ENCODE data around the gene ZBTB20.

The ZBTB20 gene

DNA sequence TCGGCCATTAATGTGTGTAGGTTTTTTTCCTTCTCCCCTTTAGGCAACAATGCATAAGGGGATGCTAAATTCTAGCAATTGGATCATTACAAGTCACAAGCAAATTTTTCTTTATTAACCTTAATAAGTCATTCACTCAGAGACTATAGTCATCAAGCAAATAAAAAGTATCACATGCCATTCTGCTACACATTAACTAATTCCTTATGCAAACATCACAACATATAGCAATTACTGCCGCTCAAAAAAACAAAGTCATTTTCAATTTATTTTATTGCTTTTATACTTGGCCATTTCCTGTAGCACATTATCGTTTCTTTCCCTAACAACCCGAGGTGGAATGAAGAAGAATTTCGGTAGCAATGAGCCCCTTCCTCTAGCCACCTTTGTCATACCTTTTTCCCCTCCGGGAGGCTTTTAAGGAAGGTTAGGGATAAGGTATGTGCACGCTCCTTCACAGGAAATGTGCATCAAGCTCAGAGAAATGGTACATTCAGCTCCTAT lies 432.1 kb downstream of the ZBTB20 start (continued):
- TF ChIP-seq BACH2 (CRISPR knock-in tag; IDR thresholded peaks at IDR 0.05; ENCODE audit: borderline replicate concordance) (no peak), ZC3H10 (CRISPR knock-in tag; IDR thresholded peaks at IDR 0.05) (no peak), ZFP3 (CRISPR knock-in tag; IDR thresholded peaks at IDR 0.05) (no peak), SNAI2 (CRISPR knock-in tag; IDR thresholded peaks at IDR 0.05) (no peak), GLIS3 (CRISPR knock-in tag; IDR thresholded peaks at IDR 0.05) (no peak), CSDC2 (CRISPR knock-in tag; IDR thresholded peaks at IDR 0.05) (no peak), ARNTL (CRISPR knock-in tag; IDR thresholded peaks at IDR 0.05; ENCODE audit: borderline replicate concordance, low read depth) (no peak), ZNF565 (CRISPR knock-in tag; conservative IDR thresholded peaks at IDR 0.05; ENCODE audit: low read depth) (no peak)
- TF ChIP-seq, protein P1, sequence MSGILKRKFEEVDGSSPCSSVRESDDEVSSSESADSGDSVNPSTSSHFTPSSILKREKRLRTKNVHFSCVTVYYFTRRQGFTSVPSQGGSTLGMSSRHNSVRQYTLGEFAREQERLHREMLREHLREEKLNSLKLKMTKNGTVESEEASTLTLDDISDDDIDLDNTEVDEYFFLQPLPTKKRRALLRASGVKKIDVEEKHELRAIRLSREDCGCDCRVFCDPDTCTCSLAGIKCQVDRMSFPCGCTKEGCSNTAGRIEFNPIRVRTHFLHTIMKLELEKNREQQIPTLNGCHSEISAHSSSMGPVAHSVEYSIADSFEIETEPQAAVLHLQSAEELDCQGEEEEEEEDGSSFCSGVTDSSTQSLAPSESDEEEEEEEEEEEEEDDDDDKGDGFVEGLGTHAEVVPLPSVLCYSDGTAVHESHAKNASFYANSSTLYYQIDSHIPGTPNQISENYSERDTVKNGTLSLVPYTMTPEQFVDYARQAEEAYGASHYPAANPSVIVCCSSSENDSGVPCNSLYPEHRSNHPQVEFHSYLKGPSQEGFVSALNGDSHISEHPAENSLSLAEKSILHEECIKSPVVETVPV (CRISPR knock-in tag; IDR thresholded peaks at IDR 0.05) = no peak
- TF ChIP-seq, protein P2, sequence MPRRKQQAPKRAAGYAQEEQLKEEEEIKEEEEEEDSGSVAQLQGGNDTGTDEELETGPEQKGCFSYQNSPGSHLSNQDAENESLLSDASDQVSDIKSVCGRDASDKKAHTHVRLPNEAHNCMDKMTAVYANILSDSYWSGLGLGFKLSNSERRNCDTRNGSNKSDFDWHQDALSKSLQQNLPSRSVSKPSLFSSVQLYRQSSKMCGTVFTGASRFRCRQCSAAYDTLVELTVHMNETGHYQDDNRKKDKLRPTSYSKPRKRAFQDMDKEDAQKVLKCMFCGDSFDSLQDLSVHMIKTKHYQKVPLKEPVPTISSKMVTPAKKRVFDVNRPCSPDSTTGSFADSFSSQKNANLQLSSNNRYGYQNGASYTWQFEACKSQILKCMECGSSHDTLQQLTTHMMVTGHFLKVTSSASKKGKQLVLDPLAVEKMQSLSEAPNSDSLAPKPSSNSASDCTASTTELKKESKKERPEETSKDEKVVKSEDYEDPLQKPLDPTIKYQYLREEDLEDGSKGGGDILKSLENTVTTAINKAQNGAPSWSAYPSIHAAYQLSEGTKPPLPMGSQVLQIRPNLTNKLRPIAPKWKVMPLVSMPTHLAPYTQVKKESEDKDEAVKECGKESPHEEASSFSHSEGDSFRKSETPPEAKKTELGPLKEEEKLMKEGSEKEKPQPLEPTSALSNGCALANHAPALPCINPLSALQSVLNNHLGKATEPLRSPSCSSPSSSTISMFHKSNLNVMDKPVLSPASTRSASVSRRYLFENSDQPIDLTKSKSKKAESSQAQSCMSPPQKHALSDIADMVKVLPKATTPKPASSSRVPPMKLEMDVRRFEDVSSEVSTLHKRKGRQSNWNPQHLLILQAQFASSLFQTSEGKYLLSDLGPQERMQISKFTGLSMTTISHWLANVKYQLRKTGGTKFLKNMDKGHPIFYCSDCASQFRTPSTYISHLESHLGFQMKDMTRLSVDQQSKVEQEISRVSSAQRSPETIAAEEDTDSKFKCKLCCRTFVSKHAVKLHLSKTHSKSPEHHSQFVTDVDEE (CRISPR knock-in tag; IDR thresholded peaks at IDR 0.05) = no peak

DNA sequence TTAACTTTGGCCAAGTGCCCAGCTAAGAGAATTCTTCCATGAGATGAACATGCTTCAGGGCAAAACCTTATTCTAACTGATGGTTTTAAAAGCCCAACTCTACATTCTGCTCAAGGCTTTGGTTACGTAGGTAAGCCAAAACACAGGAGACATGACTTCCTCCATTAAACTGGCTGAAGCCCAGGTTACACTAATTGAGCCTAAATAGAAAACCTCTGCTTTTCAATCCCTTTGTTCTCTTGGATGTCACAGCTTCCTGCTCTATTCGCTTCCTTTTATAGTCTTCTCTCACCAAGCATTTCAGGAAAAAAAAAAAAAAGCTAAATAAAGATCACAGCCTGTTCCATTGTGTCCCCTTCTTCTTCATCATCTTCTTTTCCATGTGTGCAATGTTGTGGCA lies 432.9 kb downstream of the ZBTB20 start:
- TF ChIP-seq SNAI2 (CRISPR knock-in tag; IDR thresholded peaks at IDR 0.05) (no peak), PPARA (CRISPR knock-in tag; IDR thresholded peaks at IDR 0.05; ENCODE audit: borderline replicate concordance) (no peak), ZFP30 (CRISPR knock-in tag; IDR thresholded peaks at IDR 0.05) (no peak), TCF4 (CRISPR knock-in tag; IDR thresholded peaks at IDR 0.05; ENCODE audit: borderline replicate concordance) (no peak), ZFP3 (CRISPR knock-in tag; IDR thresholded peaks at IDR 0.05) (no peak), ZC3H10 (CRISPR knock-in tag; IDR thresholded peaks at IDR 0.05) (no peak), RARB (CRISPR knock-in tag; IDR thresholded peaks at IDR 0.05) (no peak), ISL1 (CRISPR knock-in tag; IDR thresholded peaks at IDR 0.05) (no peak), ZNF70 (CRISPR knock-in tag; IDR thresholded peaks at IDR 0.05) (no peak), BACH2 (CRISPR knock-in tag; IDR thresholded peaks at IDR 0.05; ENCODE audit: borderline replicate concordance) (no peak), ARNTL (CRISPR knock-in tag; IDR thresholded peaks at IDR 0.05; ENCODE audit: borderline replicate concordance, low read depth) (no peak), CSDC2 (CRISPR knock-in tag; IDR thresholded peaks at IDR 0.05) (no peak), TOX (CRISPR knock-in tag; IDR thresholded peaks at IDR 0.05; ENCODE audit: borderline replicate concordance) (no peak), OSR1 (CRISPR knock-in tag; IDR thresholded peaks at IDR 0.05) (no peak)
- TF ChIP-seq, protein P3, sequence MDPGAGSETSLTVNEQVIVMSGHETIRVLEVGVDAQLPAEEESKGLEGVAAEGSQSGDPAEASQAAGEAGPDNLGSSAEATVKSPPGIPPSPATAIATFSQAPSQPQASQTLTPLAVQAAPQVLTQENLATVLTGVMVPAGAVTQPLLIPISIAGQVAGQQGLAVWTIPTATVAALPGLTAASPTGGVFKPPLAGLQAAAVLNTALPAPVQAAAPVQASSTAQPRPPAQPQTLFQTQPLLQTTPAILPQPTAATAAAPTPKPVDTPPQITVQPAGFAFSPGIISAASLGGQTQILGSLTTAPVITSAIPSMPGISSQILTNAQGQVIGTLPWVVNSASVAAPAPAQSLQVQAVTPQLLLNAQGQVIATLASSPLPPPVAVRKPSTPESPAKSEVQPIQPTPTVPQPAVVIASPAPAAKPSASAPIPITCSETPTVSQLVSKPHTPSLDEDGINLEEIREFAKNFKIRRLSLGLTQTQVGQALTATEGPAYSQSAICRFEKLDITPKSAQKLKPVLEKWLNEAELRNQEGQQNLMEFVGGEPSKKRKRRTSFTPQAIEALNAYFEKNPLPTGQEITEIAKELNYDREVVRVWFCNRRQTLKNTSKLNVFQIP (CRISPR knock-in tag; IDR thresholded peaks at IDR 0.05; ENCODE audit: borderline replicate concordance, low read depth) = no peak
- TF ChIP-seq, protein P1 (CRISPR knock-in tag; IDR thresholded peaks at IDR 0.05) = no peak
- TF ChIP-seq, protein P4, sequence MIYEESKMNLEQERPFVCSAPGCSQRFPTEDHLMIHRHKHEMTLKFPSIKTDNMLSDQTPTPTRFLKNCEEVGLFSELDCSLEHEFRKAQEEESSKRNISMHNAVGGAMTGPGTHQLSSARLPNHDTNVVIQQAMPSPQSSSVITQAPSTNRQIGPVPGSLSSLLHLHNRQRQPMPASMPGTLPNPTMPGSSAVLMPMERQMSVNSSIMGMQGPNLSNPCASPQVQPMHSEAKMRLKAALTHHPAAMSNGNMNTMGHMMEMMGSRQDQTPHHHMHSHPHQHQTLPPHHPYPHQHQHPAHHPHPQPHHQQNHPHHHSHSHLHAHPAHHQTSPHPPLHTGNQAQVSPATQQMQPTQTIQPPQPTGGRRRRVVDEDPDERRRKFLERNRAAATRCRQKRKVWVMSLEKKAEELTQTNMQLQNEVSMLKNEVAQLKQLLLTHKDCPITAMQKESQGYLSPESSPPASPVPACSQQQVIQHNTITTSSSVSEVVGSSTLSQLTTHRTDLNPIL (CRISPR knock-in tag; IDR thresholded peaks at IDR 0.05; ENCODE audit: low read depth) = no peak
- TF ChIP-seq, protein P2 (CRISPR knock-in tag; IDR thresholded peaks at IDR 0.05) = no peak
- TF ChIP-seq, protein P5, sequence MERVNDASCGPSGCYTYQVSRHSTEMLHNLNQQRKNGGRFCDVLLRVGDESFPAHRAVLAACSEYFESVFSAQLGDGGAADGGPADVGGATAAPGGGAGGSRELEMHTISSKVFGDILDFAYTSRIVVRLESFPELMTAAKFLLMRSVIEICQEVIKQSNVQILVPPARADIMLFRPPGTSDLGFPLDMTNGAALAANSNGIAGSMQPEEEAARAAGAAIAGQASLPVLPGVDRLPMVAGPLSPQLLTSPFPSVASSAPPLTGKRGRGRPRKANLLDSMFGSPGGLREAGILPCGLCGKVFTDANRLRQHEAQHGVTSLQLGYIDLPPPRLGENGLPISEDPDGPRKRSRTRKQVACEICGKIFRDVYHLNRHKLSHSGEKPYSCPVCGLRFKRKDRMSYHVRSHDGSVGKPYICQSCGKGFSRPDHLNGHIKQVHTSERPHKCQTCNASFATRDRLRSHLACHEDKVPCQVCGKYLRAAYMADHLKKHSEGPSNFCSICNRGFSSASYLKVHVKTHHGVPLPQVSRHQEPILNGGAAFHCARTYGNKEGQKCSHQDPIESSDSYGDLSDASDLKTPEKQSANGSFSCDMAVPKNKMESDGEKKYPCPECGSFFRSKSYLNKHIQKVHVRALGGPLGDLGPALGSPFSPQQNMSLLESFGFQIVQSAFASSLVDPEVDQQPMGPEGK (CRISPR knock-in tag; IDR thresholded peaks at IDR 0.05; ENCODE audit: borderline replicate concordance) = no peak
- no peak for ATAC-seq

Measured in SK-N-SH treated with all-trans-retinoic acid at 6 μM for 48 hours (cell line).